ENCODE measurements around the gene COQ8A. TPM values are rescaled to one million over a fixed set of nuclear protein-coding genes. Genes with fewer than 3 reads are reported as not detected.

Gene COQ8A
- total RNA-seq, 1 experiment from 2014 or later: 39.4 TPM

- no peak for TF ChIP-seq ARID4B (CRISPR knock-in tag; IDR thresholded peaks at IDR 0.05; ENCODE audit: borderline replicate concordance)
- TF ChIP-seq ZNF671 (CRISPR knock-in tag; IDR thresholded peaks at IDR 0.05): no peak
- no peak for TF ChIP-seq FOXP1 (CRISPR knock-in tag; IDR thresholded peaks at IDR 0.05; ENCODE audit: borderline replicate concordance)
- no peak for TF ChIP-seq HMGA2 (CRISPR knock-in tag; IDR thresholded peaks at IDR 0.05)
- TF ChIP-seq FOXJ3 (CRISPR knock-in tag; IDR thresholded peaks at IDR 0.05; ENCODE audit: borderline replicate concordance): no peak
Measured at GRCh38 chr1:226902601-226903000, 37.5 kb upstream of the COQ8A start (continued).

DNA sequence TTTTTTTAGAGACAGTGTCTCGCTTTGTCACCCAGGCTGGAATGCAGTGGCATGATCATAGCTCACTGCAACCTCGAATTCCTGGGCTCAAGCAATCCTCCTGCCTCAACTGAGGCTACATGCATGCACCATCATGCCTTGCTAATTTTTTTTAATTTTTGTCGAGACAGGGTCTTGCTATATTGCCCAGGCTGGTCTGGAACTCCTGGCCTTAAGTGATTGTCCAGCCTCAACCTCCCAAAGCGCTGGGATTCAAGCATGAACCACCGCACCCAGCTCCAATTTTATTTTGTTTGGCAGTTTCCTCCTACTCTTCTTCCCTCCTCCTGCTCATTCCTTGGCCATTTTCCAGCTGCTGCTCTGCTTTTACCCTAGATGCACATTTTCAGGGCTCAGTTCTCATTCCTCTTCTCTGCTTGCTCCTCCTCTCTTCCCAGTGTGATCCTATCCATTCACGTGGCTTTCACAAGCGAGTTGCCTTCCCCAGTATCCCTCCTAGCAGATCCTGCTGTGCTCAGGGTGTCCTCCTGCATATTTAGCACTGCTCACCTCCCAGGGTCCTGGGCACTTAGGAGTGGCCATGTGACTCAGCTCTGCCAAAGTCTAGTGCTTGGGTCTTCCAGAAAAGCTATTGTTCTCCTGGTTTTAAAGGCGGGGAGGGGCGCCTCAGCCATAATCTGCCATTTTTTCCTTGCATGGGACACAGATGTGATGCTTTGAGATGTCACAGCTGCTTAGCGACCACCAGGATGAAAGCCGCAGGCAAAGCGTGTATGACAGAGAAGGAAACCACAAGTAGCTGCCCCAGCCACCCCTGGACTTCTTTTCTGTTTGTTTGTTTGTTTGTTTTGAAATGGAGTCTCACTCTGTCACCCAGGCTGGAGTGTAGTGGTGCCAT is 36.0 kb upstream of the COQ8A start:
- H3K4me3 Mint-ChIP-seq: no peak overlapping the region
- peak; percentile 18; the same call in 1 of the 2 replicates for TF ChIP-seq ZNF121 (CRISPR knock-in tag; IDR thresholded peaks at IDR 0.05)
- TF ChIP-seq ATF3 (CRISPR knock-in tag; conservative IDR thresholded peaks at IDR 0.05): no peak
- TF ChIP-seq ZNF512 (CRISPR knock-in tag; IDR thresholded peaks at IDR 0.05; ENCODE audit: borderline replicate concordance): no peak
- POLR2A ChIA-PET: no interaction called here
- H3K36me3 Mint-ChIP-seq: peaks cover 8% of the 10 kb centered on the region; the same call in 1 of the 2 replicates
- DNase-seq (ENCODE audit: low spot score) (no peak), ATAC-seq (no peak)
- no peaks in the 10 kb centered on the region for H3K9me3 Mint-ChIP-seq
- peaks cover 8% of the 10 kb centered on the region for H3K4me1 Mint-ChIP-seq
- peak overlapping the region; percentile 25; the same call in 1 of the 2 replicates for H3K27ac Mint-ChIP-seq
- CTCF ChIA-PET: no interaction called here
- H3K27me3 Mint-ChIP-seq (ENCODE audit: low read depth): no peaks in the 10 kb centered on the region

- CTCF ChIA-PET: interaction anchor here (0.7 kb wide), 1 partner anchor 89 kb away, joined by 3 read pairs; no protein-coding TSS in a partner anchor
- peaks cover 8% of the 10 kb centered on the region for H3K4me1 Mint-ChIP-seq
- H3K4me3 Mint-ChIP-seq: no peak overlapping the region
- DNase-seq (ENCODE audit: low spot score) (no peak), ATAC-seq (no peak)
- H3K36me3 Mint-ChIP-seq: peaks cover 2% of the 10 kb centered on the region; the same call in 1 of the 2 replicates
- H3K27me3 Mint-ChIP-seq (ENCODE audit: low read depth): no peaks in the 10 kb centered on the region
- POLR2A ChIA-PET: interaction anchor here (0.7 kb wide), 1 partner anchor 1267 kb away, joined by 3 read pairs; no protein-coding TSS in a partner anchor
- no peaks in the 10 kb centered on the region for H3K9me3 Mint-ChIP-seq
- TF ChIP-seq ERG (CRISPR knock-in tag; IDR thresholded peaks at IDR 0.05) (no peak), SMAD3 (CRISPR knock-in tag; IDR thresholded peaks at IDR 0.05; ENCODE audit: borderline replicate concordance) (no peak), NFYB (CRISPR knock-in tag; conservative IDR thresholded peaks at IDR 0.05; ENCODE audit: low read depth) (no peak), ZBTB21 (CRISPR knock-in tag; IDR thresholded peaks at IDR 0.05; ENCODE audit: borderline replicate concordance) (no peak), ZNF671 (CRISPR knock-in tag; IDR thresholded peaks at IDR 0.05) (no peak), CTCF (IDR thresholded peaks at IDR 0.05) (no peak)
- TF ChIP-seq, protein P1, sequence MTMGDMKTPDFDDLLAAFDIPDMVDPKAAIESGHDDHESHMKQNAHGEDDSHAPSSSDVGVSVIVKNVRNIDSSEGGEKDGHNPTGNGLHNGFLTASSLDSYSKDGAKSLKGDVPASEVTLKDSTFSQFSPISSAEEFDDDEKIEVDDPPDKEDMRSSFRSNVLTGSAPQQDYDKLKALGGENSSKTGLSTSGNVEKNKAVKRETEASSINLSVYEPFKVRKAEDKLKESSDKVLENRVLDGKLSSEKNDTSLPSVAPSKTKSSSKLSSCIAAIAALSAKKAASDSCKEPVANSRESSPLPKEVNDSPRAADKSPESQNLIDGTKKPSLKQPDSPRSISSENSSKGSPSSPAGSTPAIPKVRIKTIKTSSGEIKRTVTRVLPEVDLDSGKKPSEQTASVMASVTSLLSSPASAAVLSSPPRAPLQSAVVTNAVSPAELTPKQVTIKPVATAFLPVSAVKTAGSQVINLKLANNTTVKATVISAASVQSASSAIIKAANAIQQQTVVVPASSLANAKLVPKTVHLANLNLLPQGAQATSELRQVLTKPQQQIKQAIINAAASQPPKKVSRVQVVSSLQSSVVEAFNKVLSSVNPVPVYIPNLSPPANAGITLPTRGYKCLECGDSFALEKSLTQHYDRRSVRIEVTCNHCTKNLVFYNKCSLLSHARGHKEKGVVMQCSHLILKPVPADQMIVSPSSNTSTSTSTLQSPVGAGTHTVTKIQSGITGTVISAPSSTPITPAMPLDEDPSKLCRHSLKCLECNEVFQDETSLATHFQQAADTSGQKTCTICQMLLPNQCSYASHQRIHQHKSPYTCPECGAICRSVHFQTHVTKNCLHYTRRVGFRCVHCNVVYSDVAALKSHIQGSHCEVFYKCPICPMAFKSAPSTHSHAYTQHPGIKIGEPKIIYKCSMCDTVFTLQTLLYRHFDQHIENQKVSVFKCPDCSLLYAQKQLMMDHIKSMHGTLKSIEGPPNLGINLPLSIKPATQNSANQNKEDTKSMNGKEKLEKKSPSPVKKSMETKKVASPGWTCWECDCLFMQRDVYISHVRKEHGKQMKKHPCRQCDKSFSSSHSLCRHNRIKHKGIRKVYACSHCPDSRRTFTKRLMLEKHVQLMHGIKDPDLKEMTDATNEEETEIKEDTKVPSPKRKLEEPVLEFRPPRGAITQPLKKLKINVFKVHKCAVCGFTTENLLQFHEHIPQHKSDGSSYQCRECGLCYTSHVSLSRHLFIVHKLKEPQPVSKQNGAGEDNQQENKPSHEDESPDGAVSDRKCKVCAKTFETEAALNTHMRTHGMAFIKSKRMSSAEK (CRISPR knock-in tag; IDR thresholded peaks at IDR 0.05; ENCODE audit: borderline replicate concordance): no peak
- TF ChIP-seq, protein P2, sequence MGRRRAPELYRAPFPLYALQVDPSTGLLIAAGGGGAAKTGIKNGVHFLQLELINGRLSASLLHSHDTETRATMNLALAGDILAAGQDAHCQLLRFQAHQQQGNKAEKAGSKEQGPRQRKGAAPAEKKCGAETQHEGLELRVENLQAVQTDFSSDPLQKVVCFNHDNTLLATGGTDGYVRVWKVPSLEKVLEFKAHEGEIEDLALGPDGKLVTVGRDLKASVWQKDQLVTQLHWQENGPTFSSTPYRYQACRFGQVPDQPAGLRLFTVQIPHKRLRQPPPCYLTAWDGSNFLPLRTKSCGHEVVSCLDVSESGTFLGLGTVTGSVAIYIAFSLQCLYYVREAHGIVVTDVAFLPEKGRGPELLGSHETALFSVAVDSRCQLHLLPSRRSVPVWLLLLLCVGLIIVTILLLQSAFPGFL (CRISPR knock-in tag; IDR thresholded peaks at IDR 0.05; ENCODE audit: borderline replicate concordance): no peak
- H3K27ac Mint-ChIP-seq: no peak overlapping the region
Measured at GRCh38 chr1:226904772-226905171, 35.3 kb upstream of the COQ8A start.

Measured in WTC11 (cell line).